Lower leg skin (tissue), 3 donors: Measurements from ENCODE around the gene UGDH.

ENCODE experiments used
- POLR2A ChIP-seq, 2 donors: fragments of 450-650 bp; IDR thresholded peaks; one replicate each; pipeline ENCODE4 v1.6.1; 2016 to 2017; ENCODE audit warnings: antibody characterized with exemption in 2 of 2, mild to moderate bottlenecking in 1 of 2, moderate library complexity in 1 of 2
- TF ChIP-seq, protein P1 (sequence below), 3 donors: fragments of 450-650 bp; IDR thresholded peaks; one replicate each; pipeline ENCODE4 v1.5.1; 2016; ENCODE audit warnings: antibody characterized with exemption in 3 of 3, mild to moderate bottlenecking in 3 of 3, moderate library complexity in 2 of 3

GRCh38 chr4:39568805-39569204, 41.6 kb upstream of the UGDH start:
- TF ChIP-seq POLR2A (IDR thresholded peaks at IDR 0.05) = no peak
- TF ChIP-seq, protein P1, sequence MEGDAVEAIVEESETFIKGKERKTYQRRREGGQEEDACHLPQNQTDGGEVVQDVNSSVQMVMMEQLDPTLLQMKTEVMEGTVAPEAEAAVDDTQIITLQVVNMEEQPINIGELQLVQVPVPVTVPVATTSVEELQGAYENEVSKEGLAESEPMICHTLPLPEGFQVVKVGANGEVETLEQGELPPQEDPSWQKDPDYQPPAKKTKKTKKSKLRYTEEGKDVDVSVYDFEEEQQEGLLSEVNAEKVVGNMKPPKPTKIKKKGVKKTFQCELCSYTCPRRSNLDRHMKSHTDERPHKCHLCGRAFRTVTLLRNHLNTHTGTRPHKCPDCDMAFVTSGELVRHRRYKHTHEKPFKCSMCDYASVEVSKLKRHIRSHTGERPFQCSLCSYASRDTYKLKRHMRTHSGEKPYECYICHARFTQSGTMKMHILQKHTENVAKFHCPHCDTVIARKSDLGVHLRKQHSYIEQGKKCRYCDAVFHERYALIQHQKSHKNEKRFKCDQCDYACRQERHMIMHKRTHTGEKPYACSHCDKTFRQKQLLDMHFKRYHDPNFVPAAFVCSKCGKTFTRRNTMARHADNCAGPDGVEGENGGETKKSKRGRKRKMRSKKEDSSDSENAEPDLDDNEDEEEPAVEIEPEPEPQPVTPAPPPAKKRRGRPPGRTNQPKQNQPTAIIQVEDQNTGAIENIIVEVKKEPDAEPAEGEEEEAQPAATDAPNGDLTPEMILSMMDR (IDR thresholded peaks at IDR 0.05) = no peak
